ENCODE data around the gene BAZ1A.
"Not testable (repeated sequence)": the region's sequence is repeated elsewhere in the genome, so short reads cannot be mapped to it uniquely, and the experiment has no call there.

BAZ1A gene

DNA sequence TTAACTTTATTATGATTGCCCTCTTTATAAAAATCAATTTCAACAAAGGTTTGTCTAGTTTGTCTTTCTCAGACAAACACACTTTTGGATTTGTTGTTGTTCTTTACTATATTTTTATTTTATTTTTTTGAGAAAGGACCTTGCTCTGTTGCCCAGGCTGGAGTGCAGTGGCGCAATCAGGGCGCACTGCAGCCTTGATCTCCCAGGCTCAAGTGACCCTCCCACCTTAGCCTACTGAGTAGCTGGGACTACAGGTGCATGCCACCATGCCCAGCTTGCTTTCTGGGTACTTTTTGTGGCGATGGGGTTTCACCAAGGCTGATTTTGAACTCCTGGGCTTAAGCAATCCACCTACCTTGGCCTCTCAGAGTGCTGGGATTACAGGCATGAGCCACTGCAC, 96.4 kb downstream of the BAZ1A start:
- DNase-seq, result no peak

DNA sequence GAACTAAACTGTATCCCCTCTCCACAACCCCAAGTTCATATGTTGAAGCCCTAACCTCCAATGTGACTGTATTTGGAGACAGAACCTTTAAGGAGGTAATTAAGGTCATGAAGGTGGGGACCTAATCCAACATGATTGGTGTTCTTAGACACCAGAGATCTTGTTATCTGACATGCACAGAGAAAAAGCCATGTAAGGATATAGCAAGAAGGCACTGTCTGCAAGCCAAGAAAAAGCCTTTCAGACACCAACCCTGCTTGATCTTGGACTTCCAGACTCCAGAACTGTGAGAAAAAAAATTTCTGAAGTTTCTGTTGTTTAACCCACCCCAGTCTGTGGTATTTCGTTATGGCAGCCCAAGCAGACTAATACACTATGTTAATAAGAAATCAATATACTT, 98.5 kb downstream of the BAZ1A start:
- DNase-seq, result peak; percentile 39

DNA sequence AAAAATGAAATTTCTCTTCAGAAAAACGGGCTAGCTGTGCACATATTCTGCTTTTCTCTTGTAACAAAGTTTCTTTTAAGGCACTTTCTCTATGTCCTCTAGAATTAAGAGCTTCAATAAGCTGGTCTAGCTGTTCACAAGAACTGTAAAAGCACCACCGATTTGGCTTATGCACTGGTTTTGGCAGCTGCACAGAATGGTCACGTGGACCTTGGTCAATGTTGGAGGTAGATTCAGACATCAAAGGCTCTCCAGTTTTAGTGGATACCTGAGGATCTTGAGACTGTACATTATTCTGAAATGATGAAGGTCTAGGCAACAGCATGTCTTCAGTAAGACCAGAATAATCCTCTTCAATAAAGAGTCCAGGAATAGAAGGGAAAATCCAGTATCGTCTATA, 99.2 kb downstream of the BAZ1A start:
- DNase-seq, result no peak

DNA sequence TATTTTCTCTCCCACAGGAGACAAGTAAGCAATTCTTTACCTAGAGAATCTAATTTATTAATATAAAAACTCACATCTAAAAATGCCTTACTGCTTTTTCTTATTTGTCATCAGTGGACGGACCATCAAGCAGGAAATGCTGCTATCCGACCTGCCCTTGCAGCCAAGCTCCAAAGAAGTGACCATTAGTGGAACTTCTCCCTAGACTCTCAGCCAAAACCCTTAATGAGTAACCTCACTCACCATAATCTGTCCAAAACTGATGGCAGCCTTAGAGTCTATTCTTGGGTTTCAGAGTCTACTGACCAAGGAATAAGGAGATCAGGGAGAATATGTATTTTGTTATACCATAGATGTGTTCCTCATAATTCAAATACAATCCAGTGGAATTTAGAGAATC, 99.8 kb downstream of the BAZ1A start:
- no peak for DNase-seq

DNA sequence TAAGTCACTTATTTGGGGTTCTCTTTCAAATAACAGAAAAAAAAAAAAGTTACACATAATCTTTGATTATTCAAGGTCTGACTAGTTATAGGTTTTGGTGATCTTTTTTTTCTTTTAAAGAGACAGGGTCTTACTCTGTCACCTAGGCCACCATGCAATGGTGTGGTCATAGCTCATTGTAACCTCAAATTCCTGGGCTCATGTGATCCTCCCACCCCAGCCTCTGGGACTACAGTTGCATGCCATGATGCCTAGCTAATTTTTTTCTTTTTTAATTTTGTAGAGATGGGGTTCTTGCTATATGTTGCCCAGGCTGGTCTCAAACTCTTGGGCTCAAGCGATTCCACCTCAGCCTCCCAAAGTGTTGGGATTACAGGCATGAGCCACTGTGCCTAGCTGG, 104.3 kb downstream of the BAZ1A start:
- DNase-seq, result no peak

DNA sequence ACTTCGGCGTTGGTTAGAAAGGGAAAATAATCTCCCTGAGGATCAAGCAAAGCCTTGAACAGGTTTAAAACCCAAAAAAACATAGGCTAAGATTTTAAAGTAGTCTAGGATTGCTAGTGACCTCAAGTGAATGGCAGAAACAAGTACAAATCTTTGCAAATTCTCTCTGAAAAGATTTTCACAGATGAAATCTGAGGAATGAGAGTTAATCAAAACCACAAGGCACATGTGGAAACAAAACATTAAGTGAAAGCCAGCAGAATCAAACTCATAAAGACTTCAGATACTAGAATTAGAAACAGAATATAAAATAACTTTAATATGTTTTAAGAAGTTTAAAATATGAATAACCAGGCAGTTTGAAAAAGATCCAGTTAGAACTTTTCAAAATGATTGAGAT, 108.6 kb downstream of the BAZ1A start:
- DNase-seq, result no peak

DNA sequence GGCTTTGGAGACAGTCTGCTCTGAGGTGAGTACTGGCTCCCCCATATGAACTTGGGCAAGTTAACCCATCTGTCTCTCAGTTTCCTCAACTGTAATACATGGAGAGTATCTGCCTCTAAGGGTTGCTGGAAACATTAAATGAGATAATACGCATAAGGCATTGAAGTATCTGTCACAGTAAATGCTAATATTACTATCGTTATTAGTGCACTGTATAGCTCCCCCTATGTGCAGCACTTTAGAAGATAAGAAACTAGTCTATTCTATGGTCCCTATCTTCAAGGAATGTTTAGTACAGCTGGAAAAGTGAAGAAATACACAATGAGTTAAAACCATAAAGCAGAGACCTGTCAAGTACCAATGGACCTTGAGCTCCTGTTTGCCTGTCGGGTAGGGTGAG, 109.1 kb downstream of the BAZ1A start:
- peak; percentile 12 for DNase-seq

DNA sequence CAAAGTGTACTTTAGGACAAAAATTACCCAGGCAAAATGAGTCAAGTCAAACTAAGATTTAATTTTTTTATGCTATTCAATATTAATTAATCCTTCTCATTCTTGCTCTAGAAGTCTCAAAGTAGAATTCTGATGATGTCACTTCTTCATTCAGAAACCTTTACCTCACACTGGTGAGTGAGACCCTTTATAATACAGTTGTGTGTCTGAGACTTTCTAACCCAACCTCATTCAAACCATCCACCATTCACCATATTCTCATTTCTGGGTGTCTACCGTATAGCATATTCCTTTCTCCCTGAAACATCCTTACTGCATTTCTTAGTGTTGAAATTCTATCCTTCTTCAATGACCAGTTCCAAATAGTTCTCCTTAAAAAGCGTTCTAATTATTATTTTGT, 119.9 kb downstream of the BAZ1A start:
- no peak for DNase-seq

DNA sequence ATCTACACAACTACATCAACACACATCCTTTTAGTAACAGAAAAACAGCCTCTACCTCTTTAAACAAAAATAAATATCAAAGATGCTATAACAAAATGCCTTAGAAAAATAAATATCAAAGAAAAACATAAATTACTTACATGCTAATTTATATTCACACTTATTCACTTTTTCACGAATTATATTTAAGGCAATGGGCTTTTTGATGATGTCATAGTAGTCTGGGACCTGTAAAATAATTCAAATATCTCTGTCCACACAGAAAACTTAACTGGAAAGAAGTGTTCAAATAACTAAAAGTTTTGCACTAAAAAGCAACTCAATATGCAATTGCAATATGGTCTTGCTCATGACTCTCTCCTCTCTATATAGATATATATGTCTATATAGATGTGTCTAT, 120.5 kb downstream of the BAZ1A start:
- DNase-seq, result no peak

DNA sequence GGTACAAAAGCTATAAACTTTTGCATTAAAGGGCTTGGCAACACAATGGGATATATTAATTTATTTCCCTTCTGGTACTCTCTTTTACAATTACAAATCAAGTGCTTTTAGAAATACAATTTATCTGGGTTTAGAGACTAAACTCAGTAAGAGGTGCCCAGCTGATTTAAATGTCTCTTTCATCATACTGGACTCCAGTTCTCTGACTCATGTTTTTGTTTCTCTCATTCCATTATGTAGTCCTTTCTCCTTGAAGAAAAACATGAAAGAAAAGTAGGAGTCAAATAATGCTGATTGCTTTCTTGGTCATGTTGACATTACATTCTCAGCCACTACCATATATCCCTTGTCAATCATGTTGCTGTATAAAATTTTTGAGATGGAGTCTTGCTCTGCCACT, 124.5 kb downstream of the BAZ1A start:
- no peak for DNase-seq

DNA sequence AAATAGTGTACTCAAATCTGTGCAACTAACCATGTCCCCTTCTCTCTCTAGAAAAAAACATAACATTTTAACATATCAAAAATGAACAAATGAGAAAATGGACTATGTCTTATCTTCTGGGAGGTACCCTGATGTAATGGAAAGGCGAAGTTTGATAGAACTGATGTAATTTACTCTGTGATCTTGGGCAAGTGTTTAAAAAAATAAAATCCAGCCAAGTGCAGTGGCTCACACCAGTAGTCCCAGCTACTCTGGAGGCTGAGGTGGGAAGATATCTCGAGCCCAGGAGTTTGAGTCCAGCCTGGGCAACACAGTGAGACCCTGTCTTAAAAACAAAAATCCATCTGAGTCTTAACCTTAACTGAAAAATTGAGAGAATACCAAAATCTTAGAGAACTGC, 124.9 kb downstream of the BAZ1A start:
- no peak for DNase-seq

DNA sequence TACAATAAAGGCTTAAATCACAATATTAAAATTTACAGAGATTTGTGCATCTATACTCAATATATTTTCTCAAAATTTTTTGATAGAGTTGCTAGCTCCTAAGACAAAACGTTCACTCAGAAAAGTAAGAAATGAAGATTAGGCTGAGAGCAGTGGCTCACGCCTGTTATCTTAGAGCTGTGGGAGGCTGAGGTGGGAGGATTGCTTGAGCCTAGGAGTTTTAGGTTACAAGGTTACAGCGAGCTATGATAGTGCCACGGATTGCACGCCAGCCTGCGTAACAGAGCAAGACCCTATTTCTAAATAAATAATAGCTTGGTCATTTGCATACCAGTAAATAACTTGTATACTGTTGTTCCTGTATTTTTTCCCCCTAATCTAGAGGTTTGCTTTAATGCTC, 125.8 kb downstream of the BAZ1A start:
- no peak for DNase-seq

DNA sequence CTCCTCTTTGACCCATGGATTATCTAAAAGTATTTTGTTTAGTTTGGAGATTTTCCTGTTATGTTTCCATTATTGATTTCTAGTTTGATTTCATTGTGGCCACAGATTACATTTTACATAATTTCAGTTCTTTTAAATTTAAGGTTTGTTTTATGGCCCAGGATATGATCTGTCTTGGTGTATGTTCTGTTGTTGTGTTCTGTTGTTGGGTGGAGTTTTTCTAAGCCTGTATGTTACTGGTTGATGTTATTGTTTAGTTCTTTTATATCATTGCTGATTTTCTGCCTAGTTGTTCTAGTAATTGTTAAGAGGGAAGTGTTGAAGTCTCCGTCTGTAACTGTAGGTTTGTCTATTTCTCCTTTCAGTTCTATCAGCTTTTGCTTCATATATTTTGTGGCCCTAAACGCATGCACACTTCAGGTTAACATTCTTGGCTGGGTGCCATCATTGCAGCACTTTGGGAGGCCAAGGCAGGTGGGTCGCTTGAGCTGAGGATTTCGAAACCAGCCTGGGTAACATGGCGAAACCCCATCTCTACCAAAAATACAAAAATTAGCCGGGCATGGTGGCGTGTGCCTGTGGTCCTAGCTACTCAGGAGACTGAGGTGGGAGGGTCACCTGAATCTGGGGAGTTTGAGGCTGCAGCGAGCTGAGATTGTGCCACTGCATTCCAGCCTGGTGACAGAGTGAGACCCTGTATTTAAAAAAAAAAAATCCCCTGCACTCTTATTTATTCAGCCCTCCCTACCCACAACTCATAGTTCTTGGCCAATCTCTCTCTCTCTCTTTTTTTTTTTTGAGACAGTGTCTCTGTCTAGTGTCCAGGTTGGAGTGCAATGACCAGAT, 132.7 kb downstream of the BAZ1A start:
- DNase-seq, result peak; percentile 15

DNA sequence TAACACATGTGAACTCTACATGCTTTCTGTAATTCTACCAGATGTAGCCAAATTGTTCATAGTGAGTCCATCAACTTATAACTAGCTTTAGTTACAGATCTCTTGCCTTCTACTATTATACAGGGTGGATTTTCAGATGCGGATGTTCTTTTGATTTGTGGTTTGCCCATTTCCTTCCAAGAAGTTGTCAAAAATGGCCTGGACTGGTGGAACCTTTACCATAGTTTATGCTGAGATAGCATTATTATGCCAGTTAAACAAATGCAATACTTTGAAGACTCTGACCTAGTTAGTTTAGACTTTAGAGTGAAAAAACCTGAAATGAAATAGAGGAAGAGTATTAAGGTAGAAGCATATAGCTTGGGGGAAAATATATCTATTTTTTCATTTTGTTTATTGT, 133.3 kb downstream of the BAZ1A start:
- peak; percentile 30 for DNase-seq

DNA sequence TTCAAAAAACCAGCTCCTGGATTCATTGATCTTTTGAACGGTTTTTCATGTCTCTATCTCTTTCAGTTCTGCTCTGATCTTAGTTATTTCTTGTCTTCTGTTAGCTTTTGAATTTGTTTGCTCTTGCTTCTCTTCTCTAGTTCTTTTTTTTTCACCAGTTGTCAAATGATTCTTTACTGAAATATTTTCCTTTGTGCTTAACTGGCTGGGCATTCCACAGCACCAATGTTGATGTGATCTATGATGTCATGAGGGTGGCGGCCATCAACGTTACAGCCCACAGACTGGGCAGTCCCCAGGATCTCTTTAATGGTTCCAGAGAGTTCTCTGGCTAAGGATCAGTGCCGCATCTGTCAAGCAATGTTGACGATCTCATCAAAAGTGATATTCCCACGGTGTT, 135.0 kb downstream of the BAZ1A start:
- not testable (repeated sequence) for DNase-seq

DNA sequence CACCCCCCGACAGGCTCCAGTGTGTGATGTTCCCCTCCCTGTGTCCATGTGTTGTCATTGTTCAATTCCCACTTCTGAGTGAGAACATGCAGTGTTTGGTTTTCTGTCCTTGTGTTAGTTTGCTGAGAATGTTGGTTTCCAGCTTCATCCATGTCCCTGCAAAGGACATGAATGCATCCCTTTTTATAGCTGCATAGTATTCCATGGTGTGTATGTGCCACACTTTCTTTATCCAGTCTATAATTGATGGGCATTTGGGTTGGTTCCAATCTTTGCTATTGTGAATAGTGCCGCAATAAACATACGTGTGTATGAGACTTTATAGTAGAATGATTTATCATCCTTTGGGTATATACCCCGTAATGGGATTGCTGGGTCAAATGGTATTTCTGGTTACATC, 138.1 kb downstream of the BAZ1A start:
- not testable (repeated sequence) for DNase-seq

DNA sequence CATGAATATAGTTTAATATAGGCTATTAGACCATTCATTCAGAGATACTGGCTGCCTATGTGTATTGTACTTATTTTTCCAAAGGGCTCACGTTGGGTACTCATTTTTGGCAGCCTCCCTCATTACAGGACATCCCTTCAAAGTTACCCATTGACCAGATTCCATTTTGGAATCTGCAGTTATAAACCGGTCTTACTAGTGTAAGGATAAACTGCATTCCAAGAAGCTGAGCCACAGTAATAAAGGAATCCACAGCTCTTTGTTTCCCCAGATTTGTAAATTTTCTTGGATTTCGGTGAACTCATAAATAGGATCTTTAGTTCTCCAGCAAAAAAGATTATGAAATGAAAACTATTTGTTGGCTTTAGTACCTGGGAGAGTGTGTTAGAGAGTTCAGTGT, 141.9 kb downstream of the BAZ1A start:
- no peak for DNase-seq

DNA sequence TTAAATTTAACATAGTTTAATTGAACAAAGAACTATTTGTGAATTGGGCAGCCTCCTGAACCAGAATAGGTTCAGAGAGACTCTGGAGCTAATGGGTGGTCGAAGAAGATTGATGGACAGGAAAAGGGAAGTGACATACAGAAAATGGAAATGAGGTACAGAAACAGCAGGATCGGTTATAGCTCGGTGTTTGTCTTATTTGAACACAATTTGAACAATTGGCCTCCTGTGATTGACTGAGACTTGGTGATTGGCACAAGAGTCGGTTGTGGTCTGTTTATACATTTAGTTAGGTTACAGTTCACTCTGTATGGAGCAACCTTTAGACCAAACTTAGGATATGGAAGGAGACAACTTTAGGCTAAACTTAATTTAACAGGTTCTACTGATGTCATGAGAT, 142.4 kb downstream of the BAZ1A start:
- no peak for DNase-seq

DNA sequence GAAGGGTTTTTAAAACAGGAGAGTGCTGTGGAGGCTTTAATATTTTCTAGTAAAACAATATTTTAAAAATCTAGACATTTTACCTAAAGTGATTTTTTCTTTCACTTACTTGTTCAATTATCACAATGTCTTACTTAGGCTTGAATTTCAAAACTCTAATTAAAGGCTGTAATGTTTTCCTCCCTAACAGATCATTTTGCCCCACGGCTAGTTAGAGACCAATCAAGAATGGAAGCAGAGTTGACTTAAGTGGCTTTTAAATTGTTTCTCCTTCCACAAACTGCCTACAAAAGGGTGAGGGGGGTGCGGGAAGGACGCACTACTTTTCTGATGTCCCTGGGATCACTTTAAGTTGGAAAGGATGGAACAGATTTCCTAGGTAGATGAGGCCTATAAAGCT, 151.3 kb downstream of the BAZ1A start:
- no peak for DNase-seq

DNA sequence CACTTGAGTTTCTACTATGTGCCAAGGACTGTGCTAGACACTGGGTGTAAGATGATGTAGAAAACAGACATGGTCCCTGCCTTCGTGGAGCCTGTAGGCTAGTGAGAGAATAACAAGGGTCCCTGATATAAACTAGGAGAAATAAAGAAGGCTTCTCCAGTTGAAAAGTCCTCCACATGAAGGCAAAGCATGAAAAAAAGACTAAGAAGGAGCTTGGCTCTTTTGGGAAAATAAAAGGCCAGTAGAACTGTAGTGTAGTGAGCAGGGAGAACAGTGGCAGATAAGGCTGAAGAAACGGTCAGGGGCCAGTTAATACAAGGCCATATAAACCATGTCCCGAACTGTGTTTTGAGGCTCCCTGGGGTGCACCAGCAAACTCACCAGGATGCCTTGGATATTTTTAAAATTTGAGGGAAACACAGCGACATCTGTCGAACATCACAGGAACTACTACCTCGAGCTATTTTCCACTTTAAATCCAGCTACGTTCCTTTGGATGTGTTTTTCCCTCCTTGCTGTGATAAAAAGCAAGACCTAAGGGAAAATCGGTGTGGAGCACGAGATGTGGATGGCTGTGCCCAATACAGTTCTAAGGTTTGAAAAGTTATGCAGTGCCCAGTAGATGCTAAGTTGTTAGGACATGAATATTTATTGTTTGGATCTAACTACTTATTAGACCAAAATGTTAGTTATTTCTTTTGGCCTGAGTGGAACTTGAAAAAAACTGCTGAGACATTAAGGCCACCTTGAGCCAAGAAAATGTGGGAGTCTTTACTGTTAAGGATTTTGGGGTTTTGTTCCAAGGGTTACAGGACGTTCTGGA, 152.2 kb downstream of the BAZ1A start:
- DNase-seq, result peak; percentile 71

DNA sequence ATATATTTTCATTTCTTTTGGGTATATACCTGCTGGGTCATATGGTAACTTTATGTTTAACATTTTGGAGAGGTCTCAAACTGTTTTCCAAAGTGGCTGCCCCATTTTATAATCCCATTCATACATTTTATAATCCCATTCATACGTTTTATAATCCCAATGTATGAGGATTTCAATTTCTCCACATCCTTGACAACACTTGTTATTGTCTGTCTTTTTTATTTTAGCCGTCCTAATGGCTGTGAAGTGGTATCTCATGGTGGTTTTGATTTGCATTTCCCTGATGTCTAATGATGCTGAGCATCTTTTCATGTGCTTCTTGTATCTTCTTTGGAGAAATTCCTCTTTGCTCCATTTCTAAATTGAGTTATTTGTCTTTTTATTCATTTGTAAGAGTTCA, 154.0 kb downstream of the BAZ1A start:
- no peak for DNase-seq

DNA sequence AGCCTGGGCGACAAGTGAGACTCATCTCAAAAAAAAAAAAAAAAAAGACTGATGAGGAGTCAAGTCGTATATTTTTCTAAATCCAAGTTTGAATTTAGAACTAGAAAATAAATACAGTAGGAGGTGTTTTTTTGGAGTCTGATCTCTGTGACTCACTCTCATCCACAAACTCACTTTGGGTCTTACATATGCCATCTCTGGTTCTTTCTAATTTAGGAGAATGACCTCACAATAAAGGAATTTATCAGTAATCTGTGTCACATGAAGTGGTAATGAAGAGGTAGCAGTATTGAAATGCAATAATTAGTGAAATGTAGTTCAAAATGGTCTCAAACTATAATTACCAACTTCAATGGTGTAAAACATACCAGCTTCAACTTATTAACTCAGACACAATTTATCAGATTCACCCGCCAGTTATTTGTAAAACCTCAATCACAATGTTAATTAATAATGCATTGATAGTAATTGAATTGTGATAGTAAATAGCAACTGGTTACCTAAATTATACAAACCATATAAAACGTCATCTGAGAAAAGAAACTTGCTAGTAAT, 156.3 kb downstream of the BAZ1A start:
- DNase-seq, result no peak

DNA sequence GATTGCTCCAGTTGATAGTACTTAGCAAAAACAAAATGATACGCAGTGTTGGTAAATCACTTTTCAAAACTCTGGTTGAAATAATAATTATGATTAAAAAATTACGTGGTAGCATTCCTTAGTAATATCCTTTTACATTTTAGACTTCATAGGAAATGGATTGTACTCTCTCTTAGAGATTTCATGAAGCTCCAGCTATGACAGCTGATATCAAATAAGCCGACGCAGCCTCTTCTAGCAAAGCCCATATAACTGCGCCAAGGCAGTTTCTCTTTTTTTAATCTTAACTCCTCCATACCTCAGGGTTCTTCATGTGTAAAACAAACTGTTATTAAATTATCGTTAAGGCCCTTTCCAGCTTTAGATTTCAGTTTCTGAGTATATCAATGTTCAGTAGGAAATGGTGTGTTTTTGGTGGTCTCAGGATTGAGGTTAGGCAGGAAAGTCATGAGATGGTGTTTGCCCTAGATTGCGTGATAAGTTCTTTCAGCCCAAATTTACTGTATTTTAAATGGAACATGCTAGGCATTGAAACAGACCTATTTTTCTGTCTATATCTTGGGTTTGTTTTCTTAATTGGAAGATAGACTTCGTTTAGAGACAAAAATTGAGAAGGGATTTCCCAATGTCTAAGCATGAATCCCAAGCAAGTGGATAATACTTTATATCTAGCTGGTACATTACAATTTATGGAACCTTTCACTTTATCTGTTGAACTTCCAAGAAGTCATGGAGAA, 159.9 kb downstream of the BAZ1A start:
- DNase-seq, result no peak
